8988T (cell line): ENCODE results near the gene RABL2A.
"Not testable (repeated sequence)": the region's sequence is repeated elsewhere in the genome, so short reads cannot be mapped to it uniquely, and the experiment has no call there.

ENCODE experiments used
- DNase-seq: peaks from one replicate; pipeline ENCODE4 v3.0.0; 2011

Gene RABL2A

GRCh38 chr2:113621002-113621401 lies 6.1 kb upstream of the RABL2A start:
- not testable (repeated sequence) for DNase-seq

GRCh38 chr2:113625906-113626305 lies 1.2 kb upstream of the RABL2A start:
- DNase-seq = not testable (repeated sequence)

- DNase-seq = not testable (repeated sequence)
These were observed 5.8 kb downstream of the RABL2A start for GRCh38 chr2:113632849-113633345.

- DNase-seq = not testable (repeated sequence)
These were observed 8.3 kb downstream of the RABL2A start for GRCh38 chr2:113635358-113635757.

- not testable (repeated sequence) for DNase-seq
These were observed 9.2 kb downstream of the RABL2A start for GRCh38 chr2:113636226-113636625.

- not testable (repeated sequence) for DNase-seq
These were observed 11.0 kb downstream of the RABL2A start for GRCh38 chr2:113638084-113638483.

GRCh38 chr2:113646217-113646616 lies 19.2 kb downstream of the RABL2A start:
- not testable (repeated sequence) for DNase-seq

GRCh38 chr2:113650834-113651815 lies 24.1 kb downstream of the RABL2A start:
- not testable (repeated sequence) for DNase-seq

- not testable (repeated sequence) for DNase-seq
These were observed 25.5 kb downstream of the RABL2A start for GRCh38 chr2:113652599-113652998.

GRCh38 chr2:113656031-113656624 lies 29.1 kb downstream of the RABL2A start:
- DNase-seq = not testable (repeated sequence)

GRCh38 chr2:113657735-113658134 lies 30.7 kb downstream of the RABL2A start:
- DNase-seq = not testable (repeated sequence)

GRCh38 chr2:113663285-113664060 lies 36.4 kb downstream of the RABL2A start:
- DNase-seq = not testable (repeated sequence)

- DNase-seq = not testable (repeated sequence)
These were observed 37.9 kb downstream of the RABL2A start for GRCh38 chr2:113664761-113665533.

- not testable (repeated sequence) for DNase-seq
These were observed 41.9 kb downstream of the RABL2A start for GRCh38 chr2:113669013-113669412.

- no peak for DNase-seq
These were observed 45.4 kb downstream of the RABL2A start for GRCh38 chr2:113672326-113672932.

GRCh38 chr2:113675875-113676274 lies 48.8 kb downstream of the RABL2A start:
- DNase-seq = no peak

GRCh38 chr2:113676623-113677266 lies 49.7 kb downstream of the RABL2A start:
- no peak for DNase-seq

- DNase-seq = no peak
These were observed 50.3 kb downstream of the RABL2A start for GRCh38 chr2:113677330-113677729.

- no peak for DNase-seq
These were observed 52.4 kb downstream of the RABL2A start for GRCh38 chr2:113679457-113679856.

GRCh38 chr2:113685471-113685870 lies 58.4 kb downstream of the RABL2A start:
- DNase-seq = no peak

GRCh38 chr2:113686537-113686936 lies 59.5 kb downstream of the RABL2A start:
- no peak for DNase-seq
